Suprapubic skin (tissue), 4 donors: ENCODE data around the gene FRAT1. TPM values are rescaled to one million over a fixed set of nuclear protein-coding genes. Genes with fewer than 3 reads are reported as not detected.

Source experiments
- DNase-seq, 2 donors: peaks; one replicate each; pipeline ENCODE4 v3.0.0-alpha.2; 2019; ENCODE audit warnings: low spot score in 2 of 2
- H3K27ac ChIP-seq: fragments of 200-600 bp; sonication (generic); one replicate; pipeline ENCODE4 v1.5.1; 2019
- H3K27me3 ChIP-seq: fragments of 200-600 bp; sonication (generic); one replicate; pipeline ENCODE4 v1.5.1; 2019
- H3K36me3 ChIP-seq: fragments of 200-600 bp; sonication (generic); one replicate; pipeline ENCODE4 v1.5.1; 2019
- H3K4me1 ChIP-seq: fragments of 200-600 bp; sonication (generic); one replicate; pipeline ENCODE4 v1.5.1; 2019
- H3K4me3 ChIP-seq: fragments of 200-600 bp; sonication (generic); one replicate; pipeline ENCODE4 v1.5.1; 2019; ENCODE audit warnings: mild to moderate bottlenecking
- H3K9me3 ChIP-seq: fragments of 200-600 bp; sonication (generic); one replicate; pipeline ENCODE4 v1.5.1; 2019
- EP300 ChIP-seq: sonication (generic); formaldehyde crosslinking; IDR thresholded peaks from one replicate; pipeline ENCODE4 v1.6.1; 2017; ENCODE audit warnings: antibody characterized with exemption
- POLR2A ChIP-seq, 2 donors: fragments of 450-650 bp; IDR thresholded peaks; one replicate each; pipeline ENCODE4 v1.6.1; 2017; ENCODE audit warnings: antibody characterized with exemption in 2 of 2, mild to moderate bottlenecking in 2 of 2, moderate library complexity in 2 of 2
- POLR2AphosphoS5 ChIP-seq, 3 donors: sonication (generic); formaldehyde crosslinking; IDR thresholded peaks; one replicate each; pipeline ENCODE4 v1.6.1; 2017; ENCODE audit warnings: antibody characterized with exemption in 3 of 3
- WGBS: methylation state at CpG from one replicate; pipeline ENCODE4 v1.1.5; 2018; 5-methylcytosine and 5-hydroxymethylcytosine counted together
- total RNA-seq, 4 donors: library from RNA; depleted of rRNA; stranded (reverse); fragments of >200 nt; gene quantifications; one replicate each; pipeline ENCODE4 v1.1.0, GENCODE V29; 2016
- TF ChIP-seq, protein P1 (sequence below), 2 donors: fragments of 200-600 bp in 1 of 2; fragments of 450-650 bp in 1 of 2; sonication (generic) in 1 of 2; IDR thresholded peaks; one replicate each; pipeline ENCODE4 v1.5.1; 2016 to 2019; ENCODE audit warnings: antibody characterized with exemption in 2 of 2, mild to moderate bottlenecking in 1 of 2, moderate library complexity in 1 of 2

Gene FRAT1
- total RNA-seq, 4 donors from 2014 or later, result 5.2 to 8.4 (median 7.2) TPM

DNA sequence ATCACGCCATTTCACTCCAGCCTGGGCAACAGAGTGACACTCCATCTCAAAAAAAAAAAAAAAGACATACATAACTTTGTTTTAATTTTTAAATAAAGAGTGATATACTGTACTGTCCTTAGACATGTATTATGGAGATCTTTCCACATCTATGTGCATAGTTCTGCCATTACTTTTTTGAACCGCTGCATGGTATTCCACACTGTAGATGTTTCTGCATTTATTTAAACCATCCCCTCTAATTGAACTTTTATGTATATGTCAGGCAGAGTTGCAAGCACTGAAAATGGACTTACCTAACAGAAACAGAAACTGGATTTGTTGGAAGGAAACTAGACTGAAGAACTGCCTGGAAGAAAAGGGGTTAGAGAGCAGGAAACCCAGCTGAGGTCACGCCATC, 18.1 kb upstream of the FRAT1 start:
- WGBS, result 92% methylated on average over 3 of the region's 3 CpGs
- no peak overlapping the region for H3K4me3 ChIP-seq

DNA sequence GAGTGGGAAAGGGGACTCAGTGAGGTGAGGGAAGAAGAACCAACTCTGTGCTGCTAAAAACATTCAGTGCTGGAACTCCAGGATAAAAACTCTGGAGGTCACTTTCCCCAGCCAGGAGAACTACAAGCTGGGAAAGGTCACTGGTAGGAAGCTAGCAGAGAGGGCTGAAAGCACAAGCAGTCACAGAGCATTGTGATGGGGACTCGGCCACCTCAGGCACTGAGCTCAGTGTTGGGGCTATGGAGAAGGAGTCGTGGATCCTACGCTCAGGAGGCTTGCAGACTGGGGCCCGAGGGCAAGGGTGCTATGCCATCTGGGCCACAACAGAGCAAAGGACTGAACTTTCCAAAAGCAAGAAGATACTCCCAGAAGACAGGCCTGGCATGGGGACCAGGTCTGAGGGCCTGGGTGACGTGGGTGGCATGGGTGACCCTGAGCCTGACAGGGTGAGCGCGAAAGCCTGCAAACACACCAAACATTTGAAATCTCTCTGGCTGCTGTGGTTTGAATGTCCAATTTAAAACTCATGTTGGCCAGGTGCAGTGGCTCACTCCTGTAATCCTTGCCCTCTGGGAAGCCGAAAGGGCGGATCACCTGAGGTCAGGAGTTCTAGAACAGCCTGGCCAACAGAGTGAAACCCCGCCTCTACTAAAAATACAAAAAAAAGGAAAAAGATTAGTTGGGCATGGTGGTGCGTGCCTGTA, 16.8 kb upstream of the FRAT1 start:
- Histone ChIP-seq H3K27me3 (no peaks in the 10 kb centered on the region), H3K36me3 (no peaks in the 10 kb centered on the region), H3K4me3 (no peak overlapping the region), H3K27ac (no peak overlapping the region), H3K9me3 (no peaks in the 10 kb centered on the region), H3K4me1 (no peaks in the 10 kb centered on the region)
- TF ChIP-seq, protein P1, sequence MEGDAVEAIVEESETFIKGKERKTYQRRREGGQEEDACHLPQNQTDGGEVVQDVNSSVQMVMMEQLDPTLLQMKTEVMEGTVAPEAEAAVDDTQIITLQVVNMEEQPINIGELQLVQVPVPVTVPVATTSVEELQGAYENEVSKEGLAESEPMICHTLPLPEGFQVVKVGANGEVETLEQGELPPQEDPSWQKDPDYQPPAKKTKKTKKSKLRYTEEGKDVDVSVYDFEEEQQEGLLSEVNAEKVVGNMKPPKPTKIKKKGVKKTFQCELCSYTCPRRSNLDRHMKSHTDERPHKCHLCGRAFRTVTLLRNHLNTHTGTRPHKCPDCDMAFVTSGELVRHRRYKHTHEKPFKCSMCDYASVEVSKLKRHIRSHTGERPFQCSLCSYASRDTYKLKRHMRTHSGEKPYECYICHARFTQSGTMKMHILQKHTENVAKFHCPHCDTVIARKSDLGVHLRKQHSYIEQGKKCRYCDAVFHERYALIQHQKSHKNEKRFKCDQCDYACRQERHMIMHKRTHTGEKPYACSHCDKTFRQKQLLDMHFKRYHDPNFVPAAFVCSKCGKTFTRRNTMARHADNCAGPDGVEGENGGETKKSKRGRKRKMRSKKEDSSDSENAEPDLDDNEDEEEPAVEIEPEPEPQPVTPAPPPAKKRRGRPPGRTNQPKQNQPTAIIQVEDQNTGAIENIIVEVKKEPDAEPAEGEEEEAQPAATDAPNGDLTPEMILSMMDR (IDR thresholded peaks at IDR 0.05), result no peak
- no peak for TF ChIP-seq POLR2A (IDR thresholded peaks at IDR 0.05)
- 93% methylated on average over 11 of the region's 11 CpGs for WGBS
- DNase-seq, result no peak

More for the DNA sequence above, 18.1 kb upstream of the FRAT1 start:
- no peaks in the 10 kb centered on the region for H3K27me3 ChIP-seq
- TF ChIP-seq, protein P1 (IDR thresholded peaks at IDR 0.05), result no peak
- no peak for TF ChIP-seq POLR2AphosphoS5 (IDR thresholded peaks at IDR 0.05)
- DNase-seq, result no peak
- no peaks in the 10 kb centered on the region for H3K36me3 ChIP-seq
- H3K9me3 ChIP-seq, result no peaks in the 10 kb centered on the region
- H3K27ac ChIP-seq, result no peak overlapping the region
- no peaks in the 10 kb centered on the region for H3K4me1 ChIP-seq

DNA sequence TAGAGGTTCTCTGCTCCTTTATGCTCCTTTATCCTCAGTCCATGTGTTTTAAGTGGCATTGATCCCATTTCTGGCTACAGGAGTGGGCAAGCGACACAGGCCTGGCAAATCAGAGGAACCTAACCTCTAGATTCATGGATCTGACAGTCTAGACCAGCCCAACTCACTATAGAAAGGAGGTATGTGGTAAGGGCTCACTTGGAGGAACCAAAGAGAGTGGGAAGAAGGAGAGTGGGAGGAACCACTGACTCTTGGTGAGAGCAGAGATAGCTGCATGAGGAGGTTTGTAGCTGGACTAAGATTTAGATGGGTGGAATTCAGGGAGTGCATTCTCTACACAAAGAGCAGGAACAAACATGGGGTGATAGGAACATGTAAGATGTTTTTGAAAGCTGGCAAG, 11.6 kb upstream of the FRAT1 start:
- no peak overlapping the region for H3K27ac ChIP-seq
- H3K9me3 ChIP-seq, result no peaks in the 10 kb centered on the region
- no peaks in the 10 kb centered on the region for H3K36me3 ChIP-seq
- 35% methylated on average over 1 of the region's 1 CpG for WGBS
- H3K4me3 ChIP-seq, result no peak overlapping the region
- H3K27me3 ChIP-seq, result no peaks in the 10 kb centered on the region
- no peak for DNase-seq
- TF ChIP-seq, protein P1 (IDR thresholded peaks at IDR 0.05), result no peak
- TF ChIP-seq POLR2A (IDR thresholded peaks at IDR 0.05) (no peak), EP300 (no peak), POLR2AphosphoS5 (IDR thresholded peaks at IDR 0.05) (no peak)
- no peaks in the 10 kb centered on the region for H3K4me1 ChIP-seq

- no peak overlapping the region for H3K27ac ChIP-seq
- H3K36me3 ChIP-seq, result no peaks in the 10 kb centered on the region
- TF ChIP-seq POLR2AphosphoS5 (IDR thresholded peaks at IDR 0.05) (no peak), POLR2A (IDR thresholded peaks at IDR 0.05) (no peak), EP300 (no peak)
- TF ChIP-seq, protein P1 (IDR thresholded peaks at IDR 0.05), result no peak
- no peaks in the 10 kb centered on the region for H3K27me3 ChIP-seq
- H3K4me1 ChIP-seq, result no peaks in the 10 kb centered on the region
- H3K4me3 ChIP-seq, result no peak overlapping the region
- 80% methylated on average over 10 of the region's 10 CpGs for WGBS
- DNase-seq, result no peak
- H3K9me3 ChIP-seq, result no peaks in the 10 kb centered on the region
These were observed 10.9 kb upstream of the FRAT1 start for GRCh38 chr10:97307866-97308780.

- Histone ChIP-seq H3K4me1 (no peaks in the 10 kb centered on the region), H3K4me3 (no peak overlapping the region), H3K9me3 (no peaks in the 10 kb centered on the region), H3K27ac (no peak overlapping the region), H3K36me3 (no peaks in the 10 kb centered on the region), H3K27me3 (no peaks in the 10 kb centered on the region)
- no peak for TF ChIP-seq POLR2A (IDR thresholded peaks at IDR 0.05)
- TF ChIP-seq EP300, result no peak
- TF ChIP-seq POLR2AphosphoS5 (IDR thresholded peaks at IDR 0.05), result no peak
- TF ChIP-seq, protein P1 (IDR thresholded peaks at IDR 0.05), result no peak
- 75% methylated on average over 4 of the region's 4 CpGs for WGBS
- no peak for DNase-seq
These were observed 7.9 kb upstream of the FRAT1 start for GRCh38 chr10:97311111-97311626.
